Calu3 (cell line): ENCODE data around the gene CPAMD8. TPM values are rescaled to one million over a fixed set of nuclear protein-coding genes. Genes with fewer than 3 reads are reported as not detected.
"Not testable (repeated sequence)": the region's sequence is repeated elsewhere in the genome, so short reads cannot be mapped to it uniquely, and the experiment has no call there.

Source experiments
- BruUV-seq: library from RNA; stranded (reverse); fragments of 400-500 nt; replicated peaks from 2 replicates; lab custom pipeline; 2021; lab: Mats Ljungman, UMichigan
- CTCF ChIA-PET: fragments of 300-600 bp; sonication (Branson Sonifier 250); formaldehyde crosslinking; loops from one replicate; lab custom pipeline; 2022; ENCODE audit warnings: antibody characterized with exemption; lab: Charles Lee
- DNase-seq: peaks from one replicate; pipeline ENCODE4 v3.0.0; 2022
- H3K27ac Mint-ChIP-seq: one replicate; pipeline ENCODE4 v1.8.0; 2022; ENCODE audit warnings: mixed read lengths; ENCODE audit not compliant: unreplicated experiment
- H3K27me3 Mint-ChIP-seq: one replicate; pipeline ENCODE4 v1.8.0; 2022; ENCODE audit warnings: mixed read lengths; ENCODE audit not compliant: unreplicated experiment
- H3K36me3 Mint-ChIP-seq: one replicate; pipeline ENCODE4 v1.8.0; 2022; ENCODE audit warnings: mild to moderate bottlenecking, moderate library complexity, mixed read lengths; ENCODE audit not compliant: insufficient read depth, unreplicated experiment
- H3K4me1 Mint-ChIP-seq: one replicate; pipeline ENCODE4 v1.8.0; 2022; ENCODE audit warnings: mild to moderate bottlenecking, low read depth, mixed read lengths; ENCODE audit not compliant: unreplicated experiment
- H3K4me3 Mint-ChIP-seq: one replicate; pipeline ENCODE4 v1.8.0; 2022; ENCODE audit warnings: mild to moderate bottlenecking, low read depth, moderate library complexity, mixed read lengths; ENCODE audit not compliant: unreplicated experiment
- H3K9me3 Mint-ChIP-seq: one replicate; pipeline ENCODE4 v1.8.0; 2022; ENCODE audit warnings: low read depth, mixed read lengths; ENCODE audit not compliant: unreplicated experiment
- intact Hi-C: fragments of 100-400 bp; cut with micrococcal nuclease; formaldehyde crosslinking; loops from one replicate; pipeline ENCODE4 v1.10.0; 2022; ENCODE audit not compliant: unreplicated experiment
- total RNA-seq: library from RNA; stranded (reverse); gene quantifications from 2 replicates; pipeline ENCODE4 v1.2.3, GENCODE V29; 2022
- TF ChIP-seq, protein P1 (sequence below): fragments of 200-600 bp; IDR thresholded peaks from one replicate; pipeline ENCODE4 v1.8.0; 2022; ENCODE audit warnings: antibody characterized with exemption; ENCODE audit not compliant: unreplicated experiment

CPAMD8 gene
- total RNA-seq, 1 experiment from 2014 or later = 5.8 TPM

- CTCF ChIA-PET = no interaction called here
Observed at GRCh38 chr19:16940626-16941025, 86.0 kb downstream of the CPAMD8 start.

DNA sequence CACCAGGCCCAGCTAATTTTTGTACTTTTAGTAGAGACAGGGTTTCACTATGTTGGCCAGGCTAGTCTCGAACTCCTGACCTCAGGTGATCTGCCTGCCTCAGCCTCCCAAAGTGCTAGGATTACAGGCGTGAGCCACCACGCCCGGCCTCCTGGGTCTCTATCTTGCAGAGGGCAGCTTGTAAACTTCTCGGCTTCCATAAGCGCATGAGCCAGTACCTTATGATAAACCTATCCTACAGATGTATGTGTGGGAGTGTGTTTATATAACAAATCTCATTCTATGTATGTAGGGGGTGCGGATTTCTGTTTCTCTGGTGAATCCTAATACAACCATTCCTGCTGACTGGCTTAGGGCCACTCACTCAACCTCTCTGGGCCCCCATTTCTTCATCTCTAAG, 86.5 kb downstream of the CPAMD8 start:
- CTCF ChIA-PET = not testable (repeated sequence)

More at GRCh38 chr19:16940626-16941025, 86.0 kb downstream of the CPAMD8 start:
- Mint-ChIP-seq H3K27ac (no peak overlapping the region), H3K4me3 (no peak overlapping the region), H3K36me3 (no peaks in the 10 kb centered on the region), H3K9me3 (no peaks in the 10 kb centered on the region), H3K27me3 (peaks cover 13% of the 10 kb centered on the region), H3K4me1 (no peaks in the 10 kb centered on the region)
- no peak for DNase-seq
- BruUV-seq = no TSS peak
- TF ChIP-seq, protein P1, sequence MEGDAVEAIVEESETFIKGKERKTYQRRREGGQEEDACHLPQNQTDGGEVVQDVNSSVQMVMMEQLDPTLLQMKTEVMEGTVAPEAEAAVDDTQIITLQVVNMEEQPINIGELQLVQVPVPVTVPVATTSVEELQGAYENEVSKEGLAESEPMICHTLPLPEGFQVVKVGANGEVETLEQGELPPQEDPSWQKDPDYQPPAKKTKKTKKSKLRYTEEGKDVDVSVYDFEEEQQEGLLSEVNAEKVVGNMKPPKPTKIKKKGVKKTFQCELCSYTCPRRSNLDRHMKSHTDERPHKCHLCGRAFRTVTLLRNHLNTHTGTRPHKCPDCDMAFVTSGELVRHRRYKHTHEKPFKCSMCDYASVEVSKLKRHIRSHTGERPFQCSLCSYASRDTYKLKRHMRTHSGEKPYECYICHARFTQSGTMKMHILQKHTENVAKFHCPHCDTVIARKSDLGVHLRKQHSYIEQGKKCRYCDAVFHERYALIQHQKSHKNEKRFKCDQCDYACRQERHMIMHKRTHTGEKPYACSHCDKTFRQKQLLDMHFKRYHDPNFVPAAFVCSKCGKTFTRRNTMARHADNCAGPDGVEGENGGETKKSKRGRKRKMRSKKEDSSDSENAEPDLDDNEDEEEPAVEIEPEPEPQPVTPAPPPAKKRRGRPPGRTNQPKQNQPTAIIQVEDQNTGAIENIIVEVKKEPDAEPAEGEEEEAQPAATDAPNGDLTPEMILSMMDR = no peak
- intact Hi-C loops = no loop called here

DNA sequence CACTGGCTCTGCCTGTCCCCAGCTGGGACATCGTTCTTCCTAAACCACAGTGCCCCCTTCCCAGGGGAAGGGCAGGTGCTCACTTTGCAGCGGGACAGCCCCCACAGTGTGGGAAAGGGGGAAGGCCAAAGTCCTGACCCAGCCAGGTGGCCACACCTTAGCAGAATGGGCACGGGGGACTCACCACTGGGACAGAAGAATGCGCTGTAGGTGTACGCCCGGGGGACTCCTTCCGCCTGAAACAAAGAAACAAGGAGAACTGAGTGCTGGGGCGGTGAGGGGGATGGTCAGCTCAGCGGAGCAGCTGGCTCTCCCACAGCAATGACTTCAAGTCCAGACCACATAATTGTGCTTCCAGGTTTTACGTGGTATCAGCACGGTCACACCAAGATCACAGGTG, 88.4 kb downstream of the CPAMD8 start:
- H3K4me3 Mint-ChIP-seq = no peak overlapping the region
- no TSS peak for BruUV-seq
- H3K27ac Mint-ChIP-seq = no peak overlapping the region
- TF ChIP-seq, protein P1 = no peak
- no peaks in the 10 kb centered on the region for H3K36me3 Mint-ChIP-seq
- intact Hi-C loops = no loop called here
- DNase-seq = no peak
- H3K27me3 Mint-ChIP-seq = peaks cover 13% of the 10 kb centered on the region
- CTCF ChIA-PET = no interaction called here
- no peaks in the 10 kb centered on the region for H3K9me3 Mint-ChIP-seq
- H3K4me1 Mint-ChIP-seq = no peaks in the 10 kb centered on the region

More for the DNA sequence above, 86.5 kb downstream of the CPAMD8 start:
- DNase-seq, intact Hi-C loops, BruUV-seq, H3K36me3 Mint-ChIP-seq, H3K4me1 Mint-ChIP-seq, H3K9me3 Mint-ChIP-seq, H3K4me3 Mint-ChIP-seq, H3K27ac Mint-ChIP-seq: not testable (repeated sequence)
- H3K27me3 Mint-ChIP-seq = peaks cover 13% of the 10 kb centered on the region

DNA sequence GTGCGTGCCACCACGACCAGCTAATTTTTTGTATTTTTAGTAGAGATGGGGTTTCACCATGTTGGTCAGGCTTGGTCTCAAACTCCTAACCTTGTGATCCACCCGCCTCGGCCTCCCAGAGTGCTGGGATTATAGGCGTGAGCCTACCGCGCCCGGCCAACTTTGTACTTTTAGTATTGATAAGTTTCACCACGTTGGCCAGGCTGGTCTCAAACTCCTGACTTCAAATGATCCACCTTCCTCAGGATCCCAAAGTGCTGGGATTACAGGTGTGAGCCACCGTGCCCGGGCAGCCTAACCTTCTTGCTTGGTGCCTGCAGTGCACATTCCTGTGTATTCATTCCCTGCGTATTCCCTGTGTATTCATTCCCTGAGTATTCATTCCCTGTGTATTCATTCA, 88.8 kb downstream of the CPAMD8 start:
- DNase-seq, BruUV-seq, intact Hi-C loops, H3K27ac Mint-ChIP-seq, CTCF ChIA-PET, H3K9me3 Mint-ChIP-seq, H3K4me1 Mint-ChIP-seq, H3K4me3 Mint-ChIP-seq, H3K36me3 Mint-ChIP-seq: not testable (repeated sequence)
- peaks cover 15% of the 10 kb centered on the region for H3K27me3 Mint-ChIP-seq

- Mint-ChIP-seq H3K4me3 (no peak overlapping the region), H3K27me3 (peaks cover 24% of the 10 kb centered on the region), H3K36me3 (no peaks in the 10 kb centered on the region), H3K4me1 (no peaks in the 10 kb centered on the region), H3K27ac (no peak overlapping the region), H3K9me3 (no peaks in the 10 kb centered on the region)
- TF ChIP-seq, protein P1 = no peak
- CTCF ChIA-PET = no interaction called here
- BruUV-seq = no TSS peak
- intact Hi-C loops = no loop called here
- no peak for DNase-seq
Observed at GRCh38 chr19:16936901-16937300, 89.7 kb downstream of the CPAMD8 start.
